HG03575 (cell line): ENCODE data around the gene RIOK1.

Experiments
- ATAC-seq: cut with Tn5 transposase; IDR thresholded peaks from one replicate; pipeline ENCODE4 v1.9.1; 2021; ENCODE audit not compliant: unreplicated experiment, insufficient number of reproducible peaks, low FRiP score; ENCODE audit errors: extremely low read depth

The RIOK1 gene

GRCh38 chr6:7402716-7403115 is 13.1 kb downstream of the RIOK1 start:
- ATAC-seq: no peak

- no peak for ATAC-seq
Observed at GRCh38 chr6:7404546-7404945, 14.9 kb downstream of the RIOK1 start.

- no peak for ATAC-seq
Observed at GRCh38 chr6:7406743-7407142, 17.1 kb downstream of the RIOK1 start.

- no peak for ATAC-seq
Observed at GRCh38 chr6:7409740-7410139, 20.1 kb downstream of the RIOK1 start.

- ATAC-seq: no peak
Observed at GRCh38 chr6:7410851-7411250, 21.2 kb downstream of the RIOK1 start.

- ATAC-seq: no peak
Observed at GRCh38 chr6:7411328-7411727, 21.7 kb downstream of the RIOK1 start.

GRCh38 chr6:7413151-7413823 is 23.7 kb downstream of the RIOK1 start:
- no peak for ATAC-seq

GRCh38 chr6:7414811-7415210 is 25.2 kb downstream of the RIOK1 start:
- ATAC-seq: no peak

GRCh38 chr6:7417684-7418083 is 28.1 kb downstream of the RIOK1 start:
- ATAC-seq: no peak

- no peak for ATAC-seq
Observed at GRCh38 chr6:7418238-7418905, 28.8 kb downstream of the RIOK1 start.

- ATAC-seq: no peak
Observed at GRCh38 chr6:7419065-7419464, 29.5 kb downstream of the RIOK1 start.

GRCh38 chr6:7421066-7421465 is 31.5 kb downstream of the RIOK1 start:
- ATAC-seq: no peak

GRCh38 chr6:7424058-7424457 is 34.5 kb downstream of the RIOK1 start:
- ATAC-seq: no peak

- ATAC-seq: no peak
Observed at GRCh38 chr6:7424967-7425807, 35.6 kb downstream of the RIOK1 start.

GRCh38 chr6:7425808-7426190 is 36.2 kb downstream of the RIOK1 start:
- no peak for ATAC-seq

- ATAC-seq: no peak
Observed at GRCh38 chr6:7426447-7427169, 37.0 kb downstream of the RIOK1 start.

GRCh38 chr6:7431313-7431673 is 41.7 kb downstream of the RIOK1 start:
- ATAC-seq: no peak

GRCh38 chr6:7431674-7432390 is 42.2 kb downstream of the RIOK1 start:
- ATAC-seq: no peak
